Measurements from ENCODE around the gene TSPAN9.

Gene TSPAN9

DNA sequence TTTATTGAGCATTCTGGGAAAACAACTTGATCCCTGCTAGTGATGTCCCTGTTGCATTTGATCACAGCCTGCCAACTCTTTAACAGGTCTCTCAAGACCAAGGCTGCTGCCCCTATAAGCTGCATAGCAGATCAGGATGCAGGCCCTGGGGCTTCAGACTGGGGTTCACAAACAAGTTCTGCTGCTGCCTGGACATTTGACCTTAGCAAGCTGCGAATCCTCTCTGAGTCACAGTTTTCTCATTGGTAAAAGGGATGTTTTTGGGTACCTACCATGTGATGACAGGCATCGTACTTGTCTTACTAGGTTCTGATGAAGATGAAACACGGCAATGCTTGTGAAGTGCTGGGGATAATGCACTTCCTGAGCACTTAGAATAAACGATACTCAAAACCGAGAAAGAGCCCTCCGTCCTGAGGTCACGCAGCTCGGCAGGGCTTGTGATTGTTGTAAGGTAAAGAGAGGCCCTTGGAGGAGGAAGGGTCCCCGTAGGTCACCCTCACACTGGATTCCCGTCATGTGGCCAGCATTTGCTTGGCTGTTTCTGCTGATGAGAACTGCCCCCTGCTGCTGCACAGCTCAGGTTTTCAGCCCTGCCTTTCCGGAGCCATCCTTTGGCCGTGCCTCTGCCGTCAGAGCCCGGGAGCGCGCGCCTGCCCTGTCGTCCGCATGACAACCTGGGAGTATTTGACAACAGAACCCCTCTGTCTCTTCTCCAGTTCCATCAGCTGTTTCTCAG, 39.1 kb downstream of the TSPAN9 start:
- Histone ChIP-seq H3K4me3 (ENCODE audit: low read length) (no peak overlapping the region), H3K36me3 (ENCODE audit: control insufficient read depth, insufficient read depth, low read length) (no peaks in the 10 kb centered on the region), H3K4me1 (ENCODE audit: control insufficient read depth, insufficient read depth, low read length) (peaks cover 12% of the 10 kb centered on the region), H3K9ac (ENCODE audit: low read length) (no peak overlapping the region), H3K27me3 (ENCODE audit: control insufficient read depth, insufficient read depth, low read length) (no peaks in the 10 kb centered on the region), H3K27ac (ENCODE audit: low read depth, low read length) (no peak overlapping the region)

GRCh38 chr12:3117144-3117581, 40.0 kb downstream of the TSPAN9 start:
- Histone ChIP-seq H3K36me3 (ENCODE audit: control insufficient read depth, insufficient read depth, low read length) (no peaks in the 10 kb centered on the region), H3K4me3 (ENCODE audit: low read length) (no peak overlapping the region), H3K27ac (ENCODE audit: low read depth, low read length) (no peak overlapping the region), H3K27me3 (ENCODE audit: control insufficient read depth, insufficient read depth, low read length) (no peaks in the 10 kb centered on the region), H3K4me1 (ENCODE audit: control insufficient read depth, insufficient read depth, low read length) (peaks cover 12% of the 10 kb centered on the region), H3K9ac (ENCODE audit: low read length) (no peak overlapping the region)

DNA sequence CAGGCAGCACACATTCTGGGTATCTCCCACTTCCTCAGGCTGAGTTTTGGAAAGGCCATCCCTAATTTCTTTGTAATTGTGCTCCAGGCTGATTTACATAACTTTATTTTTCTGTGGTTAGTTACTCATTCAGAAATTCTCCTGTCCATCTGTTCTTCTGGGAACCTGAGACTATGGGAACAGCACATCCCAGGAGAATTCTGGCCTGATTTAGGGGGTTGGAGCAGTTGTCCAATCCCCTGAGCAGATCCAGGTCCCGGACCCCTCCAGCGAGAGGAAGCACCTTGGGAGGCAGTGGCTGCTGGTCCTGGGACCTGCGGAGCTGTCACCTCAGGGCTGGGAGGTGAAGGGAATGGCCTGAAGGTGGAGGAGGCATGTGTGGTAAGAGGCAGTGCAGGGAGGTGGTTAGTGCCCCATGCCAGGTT, 40.4 kb downstream of the TSPAN9 start:
- Histone ChIP-seq H3K27ac (ENCODE audit: low read depth, low read length) (no peak overlapping the region), H3K36me3 (ENCODE audit: control insufficient read depth, insufficient read depth, low read length) (no peaks in the 10 kb centered on the region), H3K4me3 (ENCODE audit: low read length) (no peak overlapping the region), H3K4me1 (ENCODE audit: control insufficient read depth, insufficient read depth, low read length) (peaks cover 12% of the 10 kb centered on the region), H3K9ac (ENCODE audit: low read length) (no peak overlapping the region), H3K27me3 (ENCODE audit: control insufficient read depth, insufficient read depth, low read length) (no peaks in the 10 kb centered on the region)

DNA sequence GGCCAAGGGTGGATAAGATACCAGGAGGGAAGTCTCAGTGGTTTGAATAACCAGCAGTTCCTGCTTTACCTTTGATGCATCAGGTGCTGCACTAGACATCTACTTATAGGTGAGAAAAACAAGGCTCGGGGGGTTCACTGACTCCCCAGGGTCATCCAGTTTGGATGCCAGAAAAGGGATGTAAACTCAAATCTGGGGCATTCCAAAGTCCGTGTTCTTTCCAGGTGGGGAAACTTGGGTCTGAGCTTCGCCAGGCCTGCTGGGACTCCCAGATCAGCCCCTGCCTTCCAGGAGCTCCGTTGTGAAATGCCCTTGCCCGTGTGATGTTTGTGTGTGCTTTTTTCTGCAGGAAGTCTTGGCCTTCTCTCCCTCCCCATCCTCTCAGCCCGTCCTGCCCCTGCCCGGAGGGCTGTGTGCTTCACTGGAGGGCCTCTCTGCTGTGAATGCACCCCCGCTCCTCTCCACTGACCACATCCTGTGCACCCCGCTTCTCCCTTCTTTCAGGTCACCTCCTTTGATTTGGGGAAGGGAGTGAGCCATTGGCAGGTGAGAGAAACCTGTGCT, 42.1 kb downstream of the TSPAN9 start:
- no peaks in the 10 kb centered on the region for H3K27me3 ChIP-seq (ENCODE audit: control insufficient read depth, insufficient read depth, low read length)
- H3K27ac ChIP-seq (ENCODE audit: low read depth, low read length): peak overlapping the region; percentile 43
- no peak overlapping the region for H3K4me3 ChIP-seq (ENCODE audit: low read length)
- no peaks in the 10 kb centered on the region for H3K36me3 ChIP-seq (ENCODE audit: control insufficient read depth, insufficient read depth, low read length)
- peaks cover 12% of the 10 kb centered on the region for H3K4me1 ChIP-seq (ENCODE audit: control insufficient read depth, insufficient read depth, low read length)
- H3K9ac ChIP-seq (ENCODE audit: low read length): no peak overlapping the region

DNA sequence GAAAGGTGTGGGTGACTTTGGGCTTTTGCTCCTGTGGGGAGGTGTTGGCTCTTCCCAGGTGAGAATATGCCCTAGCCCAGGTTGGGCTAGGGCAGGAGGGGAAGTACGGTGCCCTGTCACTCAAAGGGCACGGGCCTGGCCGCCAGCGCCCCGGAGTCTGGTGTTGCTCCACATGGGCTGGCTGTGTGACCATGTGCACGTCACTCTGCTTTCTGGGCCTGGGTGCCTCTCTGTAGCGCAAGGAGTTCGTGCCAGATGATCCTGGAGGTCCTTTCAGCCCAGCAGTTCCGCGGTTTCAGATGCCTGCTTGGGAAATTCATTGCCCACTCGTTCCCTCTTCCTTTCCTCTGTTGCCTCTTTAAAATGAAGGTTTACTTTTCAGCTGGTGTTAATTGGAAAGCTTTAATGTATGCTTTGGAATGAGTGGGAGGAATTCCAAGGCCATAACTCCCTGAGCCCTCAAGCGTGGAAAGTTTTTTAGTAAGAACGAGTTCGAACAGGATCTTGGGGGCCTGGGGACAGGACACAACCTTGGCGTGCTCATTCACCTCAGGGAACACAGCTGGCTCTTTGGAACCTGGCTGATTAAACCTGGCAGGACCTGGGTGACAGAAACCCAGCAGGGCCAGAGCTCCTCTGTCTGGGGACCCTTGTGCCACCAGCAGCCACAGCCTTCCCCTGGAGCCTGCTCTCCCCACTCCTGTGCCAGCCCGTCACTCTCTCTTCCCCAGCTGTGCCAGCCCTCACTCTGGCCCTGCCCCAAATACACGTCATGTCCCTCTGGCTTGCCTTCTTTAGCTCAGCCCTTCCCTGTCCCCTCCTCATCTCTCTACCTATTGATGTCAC, 42.8 kb downstream of the TSPAN9 start:
- Histone ChIP-seq H3K36me3 (ENCODE audit: control insufficient read depth, insufficient read depth, low read length) (no peaks in the 10 kb centered on the region), H3K4me3 (ENCODE audit: low read length) (no peak overlapping the region), H3K27me3 (ENCODE audit: control insufficient read depth, insufficient read depth, low read length) (no peaks in the 10 kb centered on the region), H3K27ac (ENCODE audit: low read depth, low read length) (peak overlapping the region; percentile 43), H3K9ac (ENCODE audit: low read length) (no peak overlapping the region), H3K4me1 (ENCODE audit: control insufficient read depth, insufficient read depth, low read length) (peaks cover 12% of the 10 kb centered on the region)

DNA sequence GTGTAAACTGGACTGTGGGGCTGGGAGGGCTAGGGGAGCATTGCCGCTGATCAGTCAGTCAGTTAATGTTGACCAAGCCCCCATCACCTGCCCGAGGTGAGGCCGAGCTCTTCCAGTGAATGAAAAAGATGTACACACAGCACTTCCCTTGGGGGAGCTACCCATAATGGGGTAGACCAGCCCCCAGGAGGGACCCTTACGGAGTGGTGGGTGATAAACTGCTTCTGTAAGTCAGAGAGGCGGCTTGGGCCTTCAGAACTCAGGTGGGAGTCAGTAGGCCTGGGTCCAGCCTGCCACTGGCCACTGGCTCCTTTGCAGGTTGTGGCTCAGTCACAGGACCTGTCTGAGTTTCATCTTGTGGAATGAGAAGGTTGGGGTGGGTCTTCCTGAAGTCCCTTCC, 43.5 kb downstream of the TSPAN9 start:
- Histone ChIP-seq H3K27me3 (ENCODE audit: control insufficient read depth, insufficient read depth, low read length) (no peaks in the 10 kb centered on the region), H3K4me3 (ENCODE audit: low read length) (no peak overlapping the region), H3K4me1 (ENCODE audit: control insufficient read depth, insufficient read depth, low read length) (peaks cover 12% of the 10 kb centered on the region), H3K27ac (ENCODE audit: low read depth, low read length) (no peak overlapping the region), H3K36me3 (ENCODE audit: control insufficient read depth, insufficient read depth, low read length) (no peaks in the 10 kb centered on the region), H3K9ac (ENCODE audit: low read length) (no peak overlapping the region)

GRCh38 chr12:3122841-3123678, 45.9 kb downstream of the TSPAN9 start:
- Histone ChIP-seq H3K27me3 (ENCODE audit: control insufficient read depth, insufficient read depth, low read length) (no peaks in the 10 kb centered on the region), H3K4me3 (ENCODE audit: low read length) (no peak overlapping the region), H3K36me3 (ENCODE audit: control insufficient read depth, insufficient read depth, low read length) (no peaks in the 10 kb centered on the region), H3K9ac (ENCODE audit: low read length) (no peak overlapping the region), H3K4me1 (ENCODE audit: control insufficient read depth, insufficient read depth, low read length) (peaks cover 12% of the 10 kb centered on the region), H3K27ac (ENCODE audit: low read depth, low read length) (no peak overlapping the region)

DNA sequence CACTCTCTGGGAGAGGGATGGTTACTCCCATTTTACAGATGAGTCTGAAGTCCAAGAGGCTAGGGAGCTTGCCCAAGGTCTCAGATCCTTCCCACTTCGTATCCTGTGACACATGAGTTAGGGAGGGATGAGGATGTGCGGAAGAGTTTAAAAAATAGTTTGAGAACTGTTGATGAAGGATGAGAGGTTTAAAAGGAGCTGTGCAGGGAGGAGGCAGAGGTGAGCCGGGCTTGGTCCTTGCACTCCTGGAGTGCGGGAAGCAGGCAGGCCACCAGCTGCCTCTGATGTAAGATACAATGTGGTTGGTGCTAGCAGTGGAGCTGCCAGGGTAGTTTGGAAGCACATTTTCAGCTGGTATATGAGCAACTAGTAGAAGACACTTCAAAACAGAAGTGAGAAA, 46.5 kb downstream of the TSPAN9 start:
- peaks cover 12% of the 10 kb centered on the region for H3K4me1 ChIP-seq (ENCODE audit: control insufficient read depth, insufficient read depth, low read length)
- no peaks in the 10 kb centered on the region for H3K36me3 ChIP-seq (ENCODE audit: control insufficient read depth, insufficient read depth, low read length)
- H3K4me3 ChIP-seq (ENCODE audit: low read length): no peak overlapping the region
- no peak overlapping the region for H3K9ac ChIP-seq (ENCODE audit: low read length)
- no peak overlapping the region for H3K27ac ChIP-seq (ENCODE audit: low read depth, low read length)
- H3K27me3 ChIP-seq (ENCODE audit: control insufficient read depth, insufficient read depth, low read length): no peaks in the 10 kb centered on the region

GRCh38 chr12:3124917-3125316, 47.7 kb downstream of the TSPAN9 start:
- Histone ChIP-seq H3K4me3 (ENCODE audit: low read length) (no peak overlapping the region), H3K27ac (ENCODE audit: low read depth, low read length) (no peak overlapping the region), H3K9ac (ENCODE audit: low read length) (no peak overlapping the region), H3K4me1 (ENCODE audit: control insufficient read depth, insufficient read depth, low read length) (peaks cover 6% of the 10 kb centered on the region), H3K36me3 (ENCODE audit: control insufficient read depth, insufficient read depth, low read length) (no peaks in the 10 kb centered on the region), H3K27me3 (ENCODE audit: control insufficient read depth, insufficient read depth, low read length) (no peaks in the 10 kb centered on the region)

DNA sequence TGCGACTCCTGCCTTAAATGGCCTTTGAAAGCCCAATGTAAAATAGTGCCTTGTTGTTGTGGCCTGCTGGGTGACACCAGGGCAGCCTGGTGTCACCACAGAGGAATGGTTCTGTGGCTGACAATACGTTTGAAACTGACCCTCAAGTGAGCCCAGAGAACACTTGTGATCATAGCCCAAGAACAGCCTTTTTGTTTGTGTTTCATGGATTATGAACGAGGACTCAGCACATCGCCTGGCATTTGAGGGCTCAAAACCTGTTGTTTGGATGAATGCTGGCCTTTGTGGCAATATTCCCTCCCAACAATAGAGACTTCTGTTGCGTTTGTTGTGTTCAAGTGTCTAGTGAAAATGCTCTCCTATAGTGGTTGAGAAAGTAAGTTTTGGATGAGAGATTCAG, 48.5 kb downstream of the TSPAN9 start:
- H3K27me3 ChIP-seq (ENCODE audit: control insufficient read depth, insufficient read depth, low read length): no peaks in the 10 kb centered on the region
- H3K36me3 ChIP-seq (ENCODE audit: control insufficient read depth, insufficient read depth, low read length): no peaks in the 10 kb centered on the region
- H3K9ac ChIP-seq (ENCODE audit: low read length): no peak overlapping the region
- no peak overlapping the region for H3K4me3 ChIP-seq (ENCODE audit: low read length)
- no peaks in the 10 kb centered on the region for H3K4me1 ChIP-seq (ENCODE audit: control insufficient read depth, insufficient read depth, low read length)
- no peak overlapping the region for H3K27ac ChIP-seq (ENCODE audit: low read depth, low read length)

GRCh38 chr12:3127832-3128231, 50.7 kb downstream of the TSPAN9 start:
- no peak overlapping the region for H3K9ac ChIP-seq (ENCODE audit: low read length)
- peaks cover 3% of the 10 kb centered on the region for H3K4me1 ChIP-seq (ENCODE audit: control insufficient read depth, insufficient read depth, low read length)
- no peak overlapping the region for H3K4me3 ChIP-seq (ENCODE audit: low read length)
- H3K27ac ChIP-seq (ENCODE audit: low read depth, low read length): no peak overlapping the region
- H3K27me3 ChIP-seq (ENCODE audit: control insufficient read depth, insufficient read depth, low read length): no peaks in the 10 kb centered on the region
- H3K36me3 ChIP-seq (ENCODE audit: control insufficient read depth, insufficient read depth, low read length): no peaks in the 10 kb centered on the region
